ENCODE results near the gene ATG4C.
A peak's percentile ranks its signal among the peaks of the same experiment; 100 is the strongest.
"Not testable (repeated sequence)": the region's sequence is repeated elsewhere in the genome, so short reads cannot be mapped to it uniquely, and the experiment has no call there.

ATG4C gene

GRCh38 chr1:62783736-62784508 is at the start of gene ATG4C:
Gene ATG4C, plus strand, starts transcription at chr1:62784132. Its CDS starts 19,655 bp downstream, at chr1:62803787.
- DNase-seq, result peak; percentile 93

- DNase-seq, result no peak
Measured at GRCh38 chr1:62735491-62736171, 48.3 kb upstream of the ATG4C start.

- DNase-seq, result not testable (repeated sequence)
Measured at GRCh38 chr1:62740701-62741100, 43.2 kb upstream of the ATG4C start.

- DNase-seq, result no peak
Measured at GRCh38 chr1:62744611-62745577, 39.0 kb upstream of the ATG4C start.

- no peak for DNase-seq
Measured at GRCh38 chr1:62746086-62746808, 37.7 kb upstream of the ATG4C start.

- no peak for DNase-seq
Measured at GRCh38 chr1:62746809-62747138, 37.2 kb upstream of the ATG4C start.

- DNase-seq, result no peak
Measured at GRCh38 chr1:62753031-62753965, 30.6 kb upstream of the ATG4C start.

- not testable (repeated sequence) for DNase-seq
Measured at GRCh38 chr1:62754938-62755337, 29.0 kb upstream of the ATG4C start.

GRCh38 chr1:62756255-62756884 is 27.6 kb upstream of the ATG4C start:
- DNase-seq, result not testable (repeated sequence)

GRCh38 chr1:62759232-62759875 is 24.6 kb upstream of the ATG4C start:
- DNase-seq, result not testable (repeated sequence)

GRCh38 chr1:62760021-62760782 is 23.7 kb upstream of the ATG4C start:
- not testable (repeated sequence) for DNase-seq

GRCh38 chr1:62761223-62761870 is 22.6 kb upstream of the ATG4C start:
- not testable (repeated sequence) for DNase-seq

GRCh38 chr1:62762027-62762426 is 21.9 kb upstream of the ATG4C start:
- not testable (repeated sequence) for DNase-seq

- DNase-seq, result no peak
Measured at GRCh38 chr1:62765981-62766380, 18.0 kb upstream of the ATG4C start.

- not testable (repeated sequence) for DNase-seq
Measured at GRCh38 chr1:62768551-62768950, 15.4 kb upstream of the ATG4C start.

GRCh38 chr1:62772607-62773295 is 11.2 kb upstream of the ATG4C start:
- DNase-seq, result no peak

GRCh38 chr1:62774006-62774405 is 9.9 kb upstream of the ATG4C start:
- no peak for DNase-seq

- DNase-seq, result no peak
Measured at GRCh38 chr1:62774971-62775595, 8.8 kb upstream of the ATG4C start.
